Karpas-422 (cell line): ENCODE data around the gene EN2. TPM values are rescaled to one million over a fixed set of nuclear protein-coding genes. Genes with fewer than 3 reads are reported as not detected.

Source experiments
- DNase-seq: peaks from one replicate; pipeline ENCODE4 v3.0.0-alpha.2; 2015
- H2AFZ ChIP-seq: fragments of 200-600 bp; sonication (generic); 2 replicates; pipeline ENCODE4 v1.6.1; 2014; ENCODE audit warnings: antibody characterized with exemption, low read length, mixed read lengths
- H3K27ac ChIP-seq: fragments of 200-600 bp; sonication (generic); 2 replicates; pipeline ENCODE4 v1.5.1; 2014; ENCODE audit warnings: mild to moderate bottlenecking, low read length, moderate library complexity
- H3K27me3 ChIP-seq: fragments of 200-600 bp; sonication (generic); 2 replicates; pipeline ENCODE4 v1.6.1; 2014; ENCODE audit warnings: low read length, mixed read lengths
- H3K36me3 ChIP-seq: fragments of 200-600 bp; sonication (generic); 2 replicates; pipeline ENCODE4 v1.6.1; 2014; ENCODE audit warnings: low read length, mixed read lengths; ENCODE audit not compliant: insufficient read depth
- H3K4me1 ChIP-seq: fragments of 200-600 bp; sonication (generic); 2 replicates; pipeline ENCODE4 v1.6.1; 2014; ENCODE audit warnings: mild to moderate bottlenecking, low read length, mixed read lengths
- H3K4me2 ChIP-seq: fragments of 200-600 bp; sonication (generic); 2 replicates; pipeline ENCODE4 v1.6.1; 2014; ENCODE audit warnings: low read length, low read depth, mild to moderate bottlenecking; ENCODE audit not compliant: poor library complexity, severe bottlenecking
- H3K4me3 ChIP-seq: fragments of 200-600 bp; sonication (generic); 2 replicates; pipeline ENCODE4 v1.5.1; 2014; ENCODE audit warnings: mild to moderate bottlenecking, antibody characterized with exemption, low read length, mixed read lengths
- H3K79me2 ChIP-seq: fragments of 200-600 bp; sonication (generic); 2 replicates; pipeline ENCODE4 v1.6.1; 2014; ENCODE audit warnings: mild to moderate bottlenecking, low read length, mixed read lengths
- H3K9ac ChIP-seq: fragments of 200-600 bp; sonication (generic); 2 replicates; pipeline ENCODE4 v1.6.0; 2014; ENCODE audit warnings: low read length
- H3K9me2 ChIP-seq: fragments of 200-600 bp; sonication (generic), shearing (Covaris generic); replicated peaks from 2 replicates; pipeline ENCODE4 v1.6.0; 2014; ENCODE audit warnings: mild to moderate bottlenecking, low read length, moderate library complexity; ENCODE audit not compliant: insufficient read depth
- H3K9me3 ChIP-seq: fragments of 300-700, 200-600 bp; sonication (generic); 2 replicates; pipeline ENCODE4 v1.6.1; 2014; ENCODE audit warnings: low read length, mixed read lengths
- H4K20me1 ChIP-seq: fragments of 200-600 bp; sonication (generic); 2 replicates; pipeline ENCODE4 v1.6.1; 2014; ENCODE audit warnings: mild to moderate bottlenecking, antibody characterized with exemption, low read length, low read depth; ENCODE audit not compliant: insufficient read depth
- total RNA-seq: library from RNA; depleted of rRNA; stranded (reverse); fragments of >200 nt; shearing (Covaris generic); gene quantifications from 2 replicates; pipeline ENCODE4 v1.2.3, GENCODE V29; 2014; ENCODE audit warnings: low replicate concordance

Gene EN2
- total RNA-seq, 1 experiment from 2014 or later, result not detected

- no peak overlapping the region for H3K9ac ChIP-seq
- no peaks in the 10 kb centered on the region for H3K79me2 ChIP-seq
Observed at GRCh38 chr7:155497149-155497901, 39.4 kb downstream of the EN2 start.

DNA sequence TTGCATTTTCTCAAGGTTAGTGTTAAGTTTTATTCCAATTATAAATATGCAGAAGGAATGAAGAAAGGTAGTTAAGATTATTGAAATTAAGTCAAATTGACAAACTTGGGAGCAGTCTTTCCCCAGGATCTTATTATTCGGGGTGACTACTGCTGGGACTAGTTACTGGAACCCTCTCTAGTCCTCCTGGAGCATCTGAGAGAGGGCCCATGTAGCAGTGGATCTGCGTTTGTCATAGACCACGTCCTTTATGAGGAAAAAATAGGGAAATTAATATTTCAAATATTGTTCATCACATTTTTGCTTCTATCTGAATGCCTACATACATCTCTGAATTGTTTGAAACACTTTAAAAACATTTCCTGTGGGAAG, 47.5 kb downstream of the EN2 start:
- Histone ChIP-seq H3K9ac (no peak overlapping the region), H2AFZ (no peak overlapping the region), H3K4me1 (no peaks in the 10 kb centered on the region), H4K20me1 (no peaks in the 10 kb centered on the region), H3K27ac (no peak overlapping the region), H3K9me2 (no peaks in the 10 kb centered on the region), H3K27me3 (no peaks in the 10 kb centered on the region), H3K36me3 (no peaks in the 10 kb centered on the region), H3K4me3 (no peak overlapping the region), H3K79me2 (no peaks in the 10 kb centered on the region), H3K9me3 (no peaks in the 10 kb centered on the region), H3K4me2 (no peak overlapping the region)
- DNase-seq, result no peak

More at GRCh38 chr7:155497149-155497901, 39.4 kb downstream of the EN2 start:
- Histone ChIP-seq H3K27me3 (no peaks in the 10 kb centered on the region), H3K9me3 (no peaks in the 10 kb centered on the region), H3K4me2 (no peak overlapping the region), H2AFZ (no peak overlapping the region), H3K27ac (no peak overlapping the region), H3K4me1 (no peaks in the 10 kb centered on the region), H3K36me3 (no peaks in the 10 kb centered on the region), H3K4me3 (no peak overlapping the region), H3K9me2 (no peaks in the 10 kb centered on the region), H4K20me1 (no peaks in the 10 kb centered on the region)
- DNase-seq, result no peak

DNA sequence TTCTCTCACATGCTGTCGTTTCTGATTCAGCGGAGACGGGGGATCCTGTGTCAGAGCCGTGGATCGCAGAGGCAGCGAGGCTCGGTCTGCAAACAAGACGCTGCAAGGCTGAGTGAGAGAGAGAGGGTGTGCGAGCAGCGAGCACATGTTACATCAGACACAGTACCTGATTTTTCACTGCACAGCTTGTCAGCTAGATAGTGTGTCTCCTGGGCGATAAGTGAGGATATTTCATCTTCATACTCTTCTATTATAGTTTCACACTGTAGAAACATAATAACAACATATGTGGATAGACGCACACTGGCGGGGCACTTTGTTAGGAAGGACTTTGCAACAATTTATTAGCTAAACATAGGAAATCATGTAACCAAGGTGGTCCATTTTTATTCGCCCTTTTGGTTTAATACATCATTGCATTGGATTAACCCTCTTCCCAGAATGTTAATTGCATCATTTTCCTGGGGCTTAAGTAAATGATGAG, 49.0 kb downstream of the EN2 start:
- H3K79me2 ChIP-seq, result no peaks in the 10 kb centered on the region
- H2AFZ ChIP-seq, result no peak overlapping the region
- no peaks in the 10 kb centered on the region for H3K9me3 ChIP-seq
- no peak for DNase-seq
- H3K4me3 ChIP-seq, result no peak overlapping the region
- H4K20me1 ChIP-seq, result no peaks in the 10 kb centered on the region
- H3K27me3 ChIP-seq, result no peaks in the 10 kb centered on the region
- no peak overlapping the region for H3K27ac ChIP-seq
- no peaks in the 10 kb centered on the region for H3K4me1 ChIP-seq
- H3K4me2 ChIP-seq, result no peak overlapping the region
- no peak overlapping the region for H3K9ac ChIP-seq
- no peaks in the 10 kb centered on the region for H3K9me2 ChIP-seq
- H3K36me3 ChIP-seq, result no peaks in the 10 kb centered on the region

DNA sequence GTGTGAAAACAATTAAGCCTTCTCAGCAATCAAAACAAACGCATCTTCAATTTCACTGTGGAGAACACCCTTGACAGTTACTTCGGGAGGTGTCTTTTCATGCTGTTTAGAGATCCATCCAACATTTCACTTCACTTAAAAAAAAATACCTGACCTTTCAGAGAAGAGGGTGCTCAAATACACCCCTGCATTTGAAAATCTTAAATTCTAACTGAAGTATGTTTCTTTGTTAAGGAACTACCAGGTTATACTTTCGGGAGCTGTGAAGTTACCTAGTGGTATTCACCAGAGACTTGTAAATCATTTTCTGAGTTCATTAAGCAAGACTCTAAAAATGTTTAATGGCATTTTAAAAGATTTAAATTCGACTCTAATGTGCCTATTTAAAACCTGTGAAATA, 49.6 kb downstream of the EN2 start:
- Histone ChIP-seq H3K4me2 (no peak overlapping the region), H4K20me1 (no peaks in the 10 kb centered on the region), H3K9ac (no peak overlapping the region), H3K4me1 (no peaks in the 10 kb centered on the region), H3K9me2 (no peaks in the 10 kb centered on the region), H3K27me3 (no peaks in the 10 kb centered on the region), H2AFZ (no peak overlapping the region), H3K4me3 (no peak overlapping the region), H3K9me3 (no peaks in the 10 kb centered on the region), H3K36me3 (no peaks in the 10 kb centered on the region), H3K79me2 (no peaks in the 10 kb centered on the region), H3K27ac (no peak overlapping the region)
- no peak for DNase-seq

DNA sequence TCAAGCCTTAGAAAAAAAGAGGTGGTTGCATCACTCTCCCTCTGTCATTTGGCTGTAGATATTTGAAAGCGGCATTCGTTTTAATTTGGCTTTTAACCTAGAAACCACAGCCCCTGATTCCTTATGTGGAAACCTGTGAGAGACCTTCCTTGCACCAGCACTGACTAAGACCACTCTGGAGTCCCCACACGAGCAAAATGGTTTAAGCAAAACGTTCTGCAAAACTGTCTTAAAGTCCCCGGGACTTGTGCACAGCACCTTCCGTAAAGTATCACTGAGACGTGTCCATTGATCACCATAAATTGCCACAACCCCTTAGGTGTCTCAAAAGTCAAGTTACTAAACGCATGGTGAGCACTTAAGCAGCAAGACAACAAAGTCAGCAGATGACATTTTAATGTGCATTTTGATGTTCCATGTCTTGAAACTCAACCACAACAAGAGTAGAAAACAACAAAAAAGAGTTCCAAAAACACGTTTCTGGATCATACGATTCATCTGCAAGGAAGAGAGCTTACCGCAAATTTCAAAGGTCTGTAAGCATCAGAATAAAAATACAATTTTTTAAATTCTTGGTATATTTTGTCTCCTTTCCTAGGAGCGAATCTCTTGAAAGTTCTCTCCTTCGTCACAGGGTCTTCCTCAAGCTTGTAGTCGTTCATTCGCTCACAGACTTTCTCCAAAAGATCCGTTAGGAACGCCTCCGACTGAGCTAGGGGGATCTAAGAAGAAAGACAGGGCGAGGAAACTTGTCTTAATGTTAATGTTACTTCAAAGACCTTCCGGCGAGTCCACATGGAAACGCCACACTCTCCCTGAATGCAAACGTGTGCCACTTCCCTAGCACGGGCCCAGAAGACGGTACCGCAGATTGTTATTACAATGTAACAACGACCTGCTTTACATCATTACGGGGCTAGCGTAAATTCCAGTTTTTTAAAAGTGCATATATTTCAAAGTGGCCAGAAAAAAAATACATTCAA, 50.7 kb downstream of the EN2 start:
- Histone ChIP-seq H3K27me3 (no peaks in the 10 kb centered on the region), H3K79me2 (no peaks in the 10 kb centered on the region), H2AFZ (no peak overlapping the region), H3K9me2 (no peaks in the 10 kb centered on the region), H3K4me2 (no peak overlapping the region), H3K36me3 (no peaks in the 10 kb centered on the region), H3K27ac (no peak overlapping the region), H3K9ac (no peak overlapping the region), H3K4me1 (no peaks in the 10 kb centered on the region), H3K4me3 (no peak overlapping the region), H3K9me3 (no peaks in the 10 kb centered on the region), H4K20me1 (no peaks in the 10 kb centered on the region)
- no peak for DNase-seq

DNA sequence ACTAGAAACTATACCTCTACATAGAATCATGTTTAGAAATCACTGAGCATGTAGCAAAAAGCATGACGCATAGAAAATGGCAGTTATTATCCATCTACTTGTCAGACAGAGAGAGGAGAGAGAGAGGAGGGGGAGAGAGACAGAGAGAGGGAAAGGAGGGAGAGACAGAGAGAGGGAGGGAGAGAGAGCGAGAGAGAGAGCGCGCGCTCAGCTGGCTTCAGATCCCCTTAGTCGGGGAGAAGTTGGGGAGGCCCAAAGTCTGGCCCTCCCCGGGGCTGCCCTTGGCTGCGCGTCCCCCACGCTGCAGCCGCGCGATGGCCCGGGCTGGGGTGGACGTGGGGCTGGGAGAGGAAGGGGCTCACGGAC, 51.4 kb downstream of the EN2 start:
- DNase-seq, result no peak
- Histone ChIP-seq H3K4me2 (no peak overlapping the region), H3K27me3 (no peaks in the 10 kb centered on the region)

DNA sequence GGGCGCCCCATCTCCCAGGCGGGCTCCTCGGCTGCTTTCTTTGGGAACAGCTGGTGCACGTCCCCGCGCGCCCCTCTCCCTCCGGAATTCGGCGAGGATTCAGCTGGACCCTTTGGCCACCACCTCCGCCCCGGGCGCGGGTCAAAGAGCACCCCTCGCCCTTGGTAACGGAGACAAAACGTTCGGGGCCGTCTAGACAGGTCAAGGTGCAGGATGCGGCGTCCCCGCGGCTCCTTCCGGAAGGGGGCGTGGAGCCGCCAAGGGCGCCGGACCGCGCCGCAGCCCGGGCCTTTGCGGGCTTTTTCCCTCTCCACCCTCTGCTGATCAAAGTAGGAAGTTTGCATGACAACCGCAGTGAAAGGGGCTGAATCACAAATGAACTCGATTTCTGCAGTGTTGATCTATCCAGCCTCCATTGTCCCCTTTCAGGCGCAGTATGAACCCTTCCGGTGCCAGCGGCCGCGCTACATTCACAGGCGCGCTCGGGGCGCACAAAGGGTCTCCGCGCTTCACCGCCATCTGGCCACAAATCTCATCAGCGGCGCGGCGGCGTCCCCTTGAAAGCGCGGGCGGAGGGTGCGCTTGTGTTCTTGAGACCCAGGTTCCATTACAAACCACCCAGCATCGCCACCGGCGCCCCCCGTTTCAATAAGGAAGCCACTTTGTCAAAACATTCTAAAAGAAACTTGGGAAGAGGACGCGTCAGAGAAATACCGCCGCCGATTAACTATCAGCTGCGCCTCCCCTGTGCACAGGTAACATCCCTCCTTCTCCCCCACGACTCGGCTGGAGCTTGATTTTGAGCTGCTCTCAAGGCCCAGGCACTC, 52.0 kb downstream of the EN2 start:
- Histone ChIP-seq H3K9me3 (no peaks in the 10 kb centered on the region), H4K20me1 (no peaks in the 10 kb centered on the region), H3K36me3 (no peaks in the 10 kb centered on the region), H3K4me2 (no peak overlapping the region), H2AFZ (no peak overlapping the region), H3K9ac (no peak overlapping the region), H3K79me2 (no peaks in the 10 kb centered on the region), H3K4me1 (no peaks in the 10 kb centered on the region), H3K27ac (no peak overlapping the region), H3K27me3 (no peaks in the 10 kb centered on the region), H3K9me2 (no peaks in the 10 kb centered on the region), H3K4me3 (no peak overlapping the region)
- no peak for DNase-seq

More for the DNA sequence above, 51.4 kb downstream of the EN2 start:
- Histone ChIP-seq H3K4me3 (no peak overlapping the region), H3K79me2 (no peaks in the 10 kb centered on the region), H3K9me2 (no peaks in the 10 kb centered on the region), H3K36me3 (no peaks in the 10 kb centered on the region), H3K27ac (no peak overlapping the region), H2AFZ (no peak overlapping the region), H3K9ac (no peak overlapping the region), H4K20me1 (no peaks in the 10 kb centered on the region), H3K4me1 (no peaks in the 10 kb centered on the region), H3K9me3 (no peaks in the 10 kb centered on the region)
